G401.6 (cell line): ENCODE results near the gene CREB3L2.
"Not testable (repeated sequence)": the region's sequence is repeated elsewhere in the genome, so short reads cannot be mapped to it uniquely, and the experiment has no call there.

Experiments
- FAIRE-seq: peaks from 2 replicates; lab custom pipeline; 2012; peaks lifted over from hg19 to GRCh38; lab: Jason Lieb, UNC

Gene CREB3L2, protein sequence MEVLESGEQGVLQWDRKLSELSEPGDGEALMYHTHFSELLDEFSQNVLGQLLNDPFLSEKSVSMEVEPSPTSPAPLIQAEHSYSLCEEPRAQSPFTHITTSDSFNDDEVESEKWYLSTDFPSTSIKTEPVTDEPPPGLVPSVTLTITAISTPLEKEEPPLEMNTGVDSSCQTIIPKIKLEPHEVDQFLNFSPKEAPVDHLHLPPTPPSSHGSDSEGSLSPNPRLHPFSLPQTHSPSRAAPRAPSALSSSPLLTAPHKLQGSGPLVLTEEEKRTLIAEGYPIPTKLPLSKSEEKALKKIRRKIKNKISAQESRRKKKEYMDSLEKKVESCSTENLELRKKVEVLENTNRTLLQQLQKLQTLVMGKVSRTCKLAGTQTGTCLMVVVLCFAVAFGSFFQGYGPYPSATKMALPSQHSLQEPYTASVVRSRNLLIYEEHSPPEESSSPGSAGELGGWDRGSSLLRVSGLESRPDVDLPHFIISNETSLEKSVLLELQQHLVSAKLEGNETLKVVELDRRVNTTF

DNA sequence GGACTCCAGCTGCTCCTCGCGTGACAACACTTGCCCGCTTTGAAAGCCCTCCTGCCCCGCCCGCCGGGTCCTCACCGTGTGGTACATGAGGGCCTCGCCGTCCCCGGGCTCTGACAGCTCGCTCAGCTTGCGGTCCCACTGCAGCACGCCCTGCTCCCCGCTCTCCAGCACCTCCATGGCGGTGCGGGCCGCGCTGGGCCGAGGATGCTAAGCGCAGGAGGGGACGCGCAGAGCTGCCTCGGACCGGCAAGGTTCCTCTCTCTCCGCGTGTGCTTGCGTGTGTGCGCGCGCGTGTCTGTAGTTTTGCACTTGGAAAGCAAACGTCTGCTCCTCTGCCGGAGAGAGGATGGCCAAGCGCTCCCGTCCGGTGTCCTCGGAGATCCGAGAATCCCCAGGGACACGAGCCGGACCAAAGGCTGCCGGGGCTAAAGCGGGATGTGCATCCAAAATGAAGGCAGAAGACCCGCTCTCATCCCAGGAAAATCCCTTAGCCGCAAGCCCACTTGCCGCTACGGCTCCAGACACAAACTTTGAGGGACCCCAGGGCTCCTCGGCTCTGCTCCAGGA lies at the start of gene CREB3L2:
Gene CREB3L2, minus strand, starts transcription at position 558 of the 567 bp plus-strand sequence. Its CDS starts 381 bp downstream, at position 177.
- FAIRE-seq: no peak

DNA sequence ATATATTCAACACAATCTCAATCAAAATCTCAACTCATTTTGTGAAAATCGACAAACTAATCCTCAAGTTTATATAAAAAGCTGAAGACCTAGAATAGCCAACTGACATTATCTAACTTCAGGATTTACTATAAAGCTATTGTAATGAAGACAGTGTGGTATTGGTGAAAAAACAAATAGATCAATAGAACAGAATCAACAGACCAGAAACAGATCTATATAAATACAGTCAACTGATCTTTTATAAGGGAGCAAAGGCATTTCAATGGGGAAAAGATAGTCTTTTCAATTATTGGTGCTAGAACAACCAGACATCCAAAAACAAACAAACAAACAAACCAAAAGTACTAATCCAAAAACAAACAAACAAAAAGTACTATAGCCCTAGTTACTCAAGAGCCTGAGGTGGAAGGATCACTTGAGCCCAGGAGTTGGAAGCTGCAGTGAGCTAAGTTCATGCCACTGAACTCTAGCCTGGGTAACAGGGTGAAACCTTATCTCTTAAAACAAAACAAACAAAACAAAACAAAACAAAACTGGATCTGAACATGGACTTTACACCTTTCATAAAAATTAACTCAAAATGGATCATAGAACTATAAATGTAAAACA lies 47.7 kb upstream of the CREB3L2 start:
- no peak for FAIRE-seq

DNA sequence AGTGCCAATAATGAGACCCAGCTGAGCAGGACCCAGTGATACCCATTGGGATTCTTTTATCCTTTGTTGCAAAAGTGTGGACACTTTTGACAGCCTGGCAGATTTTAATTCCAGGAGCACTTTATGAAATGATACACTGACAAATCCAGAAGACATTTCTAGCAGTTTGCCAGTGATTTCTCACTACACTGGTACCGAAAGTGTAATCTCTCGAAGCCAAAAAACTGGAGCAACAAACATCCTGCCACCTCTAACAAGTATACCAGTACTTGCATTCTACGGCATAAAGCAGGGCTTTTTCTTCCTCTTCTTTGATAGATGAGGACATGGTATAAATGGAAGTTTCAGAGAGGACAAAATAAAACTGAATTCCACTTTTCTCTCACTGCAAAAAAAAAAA lies 46.0 kb upstream of the CREB3L2 start:
- FAIRE-seq: no peak

DNA sequence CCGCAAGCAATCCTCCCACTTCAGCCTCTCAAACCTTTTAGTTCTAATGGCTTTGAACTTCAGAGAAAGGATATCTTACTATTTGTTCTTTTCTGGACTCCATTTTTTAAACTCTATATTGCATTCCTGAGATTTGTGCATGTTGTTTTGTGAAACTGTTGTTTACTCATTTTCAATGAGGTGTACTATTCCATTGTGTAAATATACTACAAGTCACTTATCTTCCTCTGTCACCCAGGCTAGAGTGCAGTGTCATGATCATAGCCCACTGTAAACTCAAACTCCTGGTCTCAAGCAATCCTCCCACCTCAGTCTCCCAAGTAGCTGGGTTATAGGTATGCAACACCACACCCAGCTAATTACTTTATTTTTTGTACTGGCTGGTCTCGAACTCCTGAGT lies 43.0 kb upstream of the CREB3L2 start:
- no peak for FAIRE-seq

DNA sequence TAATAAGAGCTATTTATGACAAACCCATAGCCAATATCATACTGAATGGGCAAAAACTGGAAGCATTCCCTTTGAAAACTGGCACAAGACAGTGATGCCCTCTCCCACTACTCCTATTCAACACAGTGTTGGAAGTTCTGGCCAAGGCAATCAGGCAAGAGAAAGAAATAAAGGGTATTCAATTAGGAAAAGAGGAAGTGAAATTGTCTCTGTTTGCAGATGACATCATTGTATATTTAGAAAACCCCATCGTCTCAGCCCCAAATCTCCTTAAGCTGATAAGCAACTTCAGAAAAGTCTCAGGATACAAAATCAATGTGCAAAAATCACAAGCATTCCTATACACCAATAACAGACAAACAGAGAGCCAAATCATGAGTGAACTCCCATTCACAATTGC lies 38.2 kb upstream of the CREB3L2 start:
- FAIRE-seq: not testable (repeated sequence)

DNA sequence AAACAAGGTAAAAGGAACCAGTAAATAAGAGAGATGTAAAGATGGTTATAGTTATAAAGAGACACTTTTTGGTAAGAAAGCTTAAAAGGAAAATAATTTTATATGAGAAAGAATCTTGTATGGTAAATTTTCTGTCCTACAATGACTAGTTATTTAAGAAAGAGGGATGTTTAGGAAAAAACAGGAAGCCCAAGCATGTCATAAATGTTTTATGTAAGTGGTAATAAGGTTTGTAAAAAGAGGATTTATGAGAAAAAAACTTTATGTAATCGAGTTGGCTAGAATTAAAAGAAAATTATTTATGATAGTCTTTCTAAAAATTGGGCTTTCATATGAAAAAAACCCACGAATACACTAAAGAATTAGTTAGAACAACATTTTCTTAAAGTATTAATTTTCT lies 34.2 kb upstream of the CREB3L2 start:
- FAIRE-seq: no peak

DNA sequence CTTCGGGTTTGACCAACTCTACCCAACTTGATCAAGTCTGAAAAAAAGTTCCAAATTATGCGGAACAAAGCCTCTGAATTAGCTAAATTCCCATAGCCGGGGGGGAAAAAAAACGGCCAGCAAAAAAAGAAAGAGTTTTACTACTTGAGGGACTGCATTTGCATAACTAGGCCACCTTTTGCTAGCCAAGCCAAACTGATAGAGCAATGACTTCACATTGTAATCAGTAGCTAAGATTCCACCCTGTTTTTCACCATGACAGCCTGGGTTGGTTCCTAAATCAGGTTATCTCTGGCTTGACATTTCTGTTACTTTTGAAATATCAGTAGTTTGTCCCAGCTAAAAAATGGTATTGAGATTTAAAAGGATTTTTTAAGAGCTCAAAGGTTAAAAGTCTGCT lies 31.4 kb upstream of the CREB3L2 start:
- FAIRE-seq: no peak

DNA sequence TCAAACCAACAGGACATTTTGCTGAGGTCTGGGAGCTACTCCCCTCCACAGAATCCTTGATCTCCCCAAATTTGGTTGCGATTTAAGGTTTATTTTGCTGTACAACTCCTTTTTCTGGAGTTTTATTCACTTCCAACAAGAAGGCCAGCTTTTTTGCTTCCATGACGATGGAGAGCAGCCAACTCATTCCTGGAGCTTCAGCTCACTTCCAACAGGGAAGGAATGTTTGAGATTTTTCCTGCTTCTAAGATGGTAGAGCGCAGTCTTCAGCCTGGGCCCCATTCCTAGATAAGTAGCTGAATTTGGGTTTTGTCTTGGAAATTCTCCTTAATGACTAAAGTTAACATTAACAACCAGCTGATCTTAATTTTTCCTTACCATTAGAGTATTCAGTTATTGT lies 30.9 kb upstream of the CREB3L2 start:
- no peak for FAIRE-seq

DNA sequence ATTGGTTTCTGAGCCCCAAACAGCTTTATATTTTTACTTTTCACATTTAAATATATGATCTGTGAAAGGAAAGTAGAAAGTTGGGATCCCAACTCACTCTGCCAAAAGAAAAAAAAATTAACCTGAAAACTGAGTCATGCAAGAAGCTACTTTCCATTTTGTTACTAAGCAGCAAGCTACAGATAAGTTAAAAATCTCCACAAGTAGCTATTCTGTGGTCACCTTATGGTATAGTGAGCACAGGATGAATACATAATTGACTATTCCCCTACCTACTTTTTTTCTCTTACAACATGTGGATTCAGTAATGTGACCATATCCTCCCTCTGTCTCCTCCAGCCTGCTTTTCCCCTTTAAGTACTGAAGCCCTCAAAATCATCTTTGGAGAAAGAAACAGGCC lies 30.3 kb upstream of the CREB3L2 start:
- FAIRE-seq: no peak

DNA sequence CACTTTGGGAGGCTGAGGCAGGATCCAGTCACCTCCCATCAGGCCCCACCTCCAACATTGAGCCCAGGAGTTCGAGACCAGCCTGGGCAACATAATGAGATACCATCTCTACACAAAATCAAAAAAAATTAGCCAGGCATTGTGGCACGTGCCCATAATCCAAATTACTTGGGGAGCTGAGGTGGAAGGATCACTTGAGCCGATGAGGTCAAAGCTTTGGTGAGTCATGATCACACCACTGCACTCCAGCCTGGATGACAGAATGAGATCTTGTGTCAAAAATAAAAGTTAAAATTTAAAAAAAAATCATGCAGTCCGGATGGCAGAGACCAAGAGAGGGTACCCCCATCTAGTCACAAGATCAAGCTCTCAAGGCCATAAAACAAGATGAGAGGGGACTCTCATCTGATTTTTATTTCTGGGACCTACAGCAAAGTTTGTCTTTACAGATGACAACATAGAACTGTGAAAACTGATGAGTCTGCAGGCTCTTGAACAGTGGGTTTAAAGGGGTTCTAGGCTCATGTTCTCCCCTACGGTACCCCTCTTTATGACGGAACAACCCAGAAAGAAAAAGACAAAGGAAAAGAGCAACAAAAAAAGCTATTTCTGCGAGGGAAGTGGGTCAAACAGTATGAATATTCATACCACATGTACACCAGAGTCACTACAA lies 28.9 kb upstream of the CREB3L2 start:
- FAIRE-seq: no peak

DNA sequence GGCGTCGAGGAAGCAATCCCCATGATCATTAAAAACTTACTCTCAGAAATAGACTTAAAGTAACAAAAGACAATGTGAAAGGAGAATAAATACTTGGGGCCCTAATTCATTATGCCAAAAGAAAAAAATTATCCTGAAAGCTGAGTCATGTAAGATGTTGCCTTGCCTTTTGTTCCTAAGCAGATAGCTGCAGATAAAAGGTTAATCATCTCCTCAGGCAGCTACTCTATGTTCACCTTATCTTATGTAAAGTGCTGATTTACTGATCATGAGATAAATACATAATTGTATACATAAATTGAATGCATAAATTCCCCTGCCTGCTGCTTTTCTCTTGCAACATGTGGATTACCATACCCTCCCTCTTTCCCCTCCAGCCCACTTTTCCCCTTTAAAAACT lies 28.1 kb upstream of the CREB3L2 start:
- no peak for FAIRE-seq

DNA sequence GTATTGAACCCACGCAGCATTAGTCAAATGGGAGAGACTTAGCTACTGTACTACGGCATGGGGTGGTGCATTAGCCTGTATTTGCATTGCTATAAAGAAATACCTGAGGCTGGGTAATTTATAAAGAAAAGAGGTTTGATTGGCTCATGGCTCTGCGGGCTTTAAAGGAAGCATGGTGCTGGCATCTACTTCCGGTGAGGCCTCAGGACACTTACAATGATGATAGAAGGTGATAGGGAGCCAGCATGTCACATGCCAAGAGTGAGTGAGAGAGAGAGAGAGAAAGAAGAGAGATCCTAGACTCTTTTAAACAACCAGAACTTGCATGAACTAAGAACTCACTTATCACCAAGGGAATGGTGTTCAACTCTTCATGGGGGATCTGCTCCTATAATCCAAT lies 27.2 kb upstream of the CREB3L2 start:
- no peak for FAIRE-seq

DNA sequence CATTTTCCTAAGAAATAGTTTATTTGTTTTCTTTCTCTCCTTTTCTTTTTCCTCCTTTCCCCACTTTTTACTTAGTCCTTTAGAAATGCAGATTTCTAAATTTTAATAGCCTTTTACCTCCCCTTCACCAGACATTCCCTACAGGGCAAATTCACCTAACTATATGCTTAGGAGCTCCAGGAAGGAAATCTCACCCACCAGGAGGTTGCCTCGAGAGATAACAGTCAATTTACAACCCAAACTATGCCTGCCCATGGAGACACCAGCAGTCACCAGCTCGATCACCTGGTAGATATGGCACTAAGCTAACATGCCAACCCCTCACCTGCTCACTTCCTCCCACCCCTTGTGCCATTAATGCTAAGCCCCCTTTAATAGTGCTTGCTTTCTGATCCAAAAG lies 25.2 kb upstream of the CREB3L2 start:
- no peak for FAIRE-seq

DNA sequence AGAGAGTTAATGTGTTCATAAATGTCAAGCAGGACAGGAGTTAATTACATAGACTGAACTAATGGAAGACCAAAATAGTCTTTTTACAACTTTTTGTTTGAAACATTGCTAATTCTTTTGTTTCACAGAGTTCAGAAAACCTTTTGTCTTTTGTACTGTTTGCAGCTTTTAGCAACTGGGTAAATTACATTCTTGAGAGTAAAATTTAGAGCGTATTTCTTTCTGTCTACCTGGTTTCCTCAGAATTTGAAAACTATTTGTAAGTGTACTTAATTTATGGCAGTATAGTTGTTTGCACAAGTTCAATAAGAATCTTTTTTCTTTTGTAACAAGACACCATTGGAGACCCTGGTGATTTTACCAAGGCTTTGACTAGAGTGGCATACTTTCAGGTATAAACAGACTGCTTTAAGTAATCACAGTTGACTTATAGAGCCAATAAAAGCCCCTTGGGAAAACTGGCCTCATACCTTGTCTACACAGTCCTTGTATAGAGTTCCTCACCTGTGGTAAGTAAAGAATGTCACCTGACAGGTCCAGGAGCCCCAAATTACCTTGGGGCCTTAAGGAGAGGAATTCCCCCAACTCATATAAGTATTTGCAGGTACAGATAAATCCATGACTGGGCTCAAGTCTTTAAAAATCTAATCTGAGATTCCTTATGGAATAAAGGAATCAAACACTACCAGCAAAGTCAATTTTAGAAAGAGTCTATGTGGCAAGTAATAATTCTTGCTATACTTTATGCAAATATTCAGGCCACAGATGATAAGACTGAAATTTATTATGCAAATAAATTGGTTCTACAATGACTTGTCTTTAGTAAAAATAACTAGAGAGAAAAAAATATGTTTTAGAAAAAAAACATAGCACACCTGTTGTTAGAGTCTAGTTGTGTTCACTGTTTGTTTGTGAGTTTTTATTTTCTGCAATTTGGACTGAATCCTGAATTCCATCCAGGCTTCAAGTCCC lies 23.6 kb upstream of the CREB3L2 start:
- FAIRE-seq: no peak

DNA sequence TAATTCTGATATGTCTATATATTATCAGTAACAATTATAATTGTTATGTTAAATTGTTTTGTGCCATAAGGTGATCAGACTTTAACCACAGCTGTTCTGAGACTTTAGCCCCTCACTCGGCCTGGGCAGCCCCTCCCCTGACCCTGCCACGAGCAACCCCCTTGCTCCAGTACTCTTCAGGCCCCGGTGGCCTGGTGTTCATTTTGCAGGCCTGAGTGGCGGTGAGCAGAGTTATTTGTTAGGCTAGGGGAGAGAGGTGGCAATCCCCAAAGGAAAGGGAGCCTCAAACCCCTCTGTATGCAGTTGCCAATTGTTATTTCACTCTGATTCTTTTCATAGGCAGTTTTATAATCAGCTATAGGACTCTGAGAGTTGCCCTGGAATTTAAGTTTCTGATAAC lies 22.9 kb upstream of the CREB3L2 start:
- FAIRE-seq: no peak

DNA sequence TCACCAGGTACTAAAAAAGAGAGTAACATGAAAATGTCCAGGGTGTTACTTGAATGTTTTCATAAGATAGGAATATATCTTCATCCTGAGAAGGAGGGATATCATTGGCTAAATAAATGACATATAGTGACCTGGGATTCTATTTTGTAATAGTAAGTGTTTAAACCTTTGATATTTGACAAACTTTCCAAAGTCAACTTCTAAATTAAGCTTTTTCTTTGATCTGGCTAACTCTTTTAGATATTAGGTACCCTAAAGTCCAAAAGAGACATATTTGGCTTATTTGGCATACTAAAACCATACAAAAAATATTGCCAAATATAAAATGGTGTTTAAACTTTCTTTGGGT lies 22.4 kb upstream of the CREB3L2 start:
- no peak for FAIRE-seq

DNA sequence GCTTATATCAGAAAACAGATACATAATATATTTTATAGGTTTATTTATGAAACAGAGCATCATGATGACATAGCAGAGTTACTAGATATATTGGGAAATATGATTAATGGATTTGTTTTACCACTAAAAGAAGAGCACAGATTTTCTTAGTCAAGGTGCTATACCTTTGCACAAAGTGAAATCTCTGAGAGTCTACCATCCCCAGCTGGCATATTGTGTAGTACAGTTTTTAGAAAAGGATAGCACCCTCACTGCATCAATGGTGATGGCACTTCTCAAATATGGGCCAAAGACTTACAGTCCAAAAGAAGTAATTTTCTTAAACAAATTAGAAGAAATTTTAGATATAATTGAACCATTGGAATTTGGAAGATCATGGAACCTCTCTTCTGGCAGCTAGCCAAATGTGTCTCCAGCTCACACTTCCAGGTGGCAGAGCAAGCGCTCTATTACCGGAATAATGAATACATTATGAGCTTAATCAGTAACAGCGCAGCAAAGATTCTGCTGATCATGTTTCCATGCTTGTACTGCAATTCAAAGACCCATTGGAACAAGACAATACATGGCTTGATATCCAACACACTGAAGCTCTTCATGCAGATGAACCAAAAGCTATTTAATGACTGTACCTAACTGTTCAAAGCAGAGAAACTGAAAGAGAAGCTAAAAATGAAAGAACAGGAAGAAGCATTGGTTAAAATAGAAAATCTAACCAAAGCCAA lies 21.9 kb upstream of the CREB3L2 start:
- FAIRE-seq: no peak

DNA sequence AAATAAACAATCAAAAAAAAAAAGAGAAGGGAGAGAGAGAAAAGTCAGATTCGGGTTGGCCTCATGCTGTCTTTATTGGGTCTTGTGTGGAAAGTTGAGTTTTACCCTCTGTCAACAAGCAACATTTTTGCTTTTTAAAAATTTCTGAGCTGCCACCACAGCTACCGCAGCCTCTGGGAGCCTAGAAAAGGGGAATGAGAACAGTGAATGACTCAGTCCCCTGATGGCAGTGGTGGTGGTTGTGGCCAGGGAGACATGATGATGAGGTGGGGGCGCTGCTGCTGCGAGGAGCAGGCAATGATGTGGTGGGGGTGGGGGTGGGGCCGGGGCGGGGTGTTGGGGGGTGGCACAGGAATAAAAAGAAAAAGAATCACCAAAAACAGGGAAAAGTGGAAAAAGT lies 20.0 kb upstream of the CREB3L2 start:
- FAIRE-seq: no peak

DNA sequence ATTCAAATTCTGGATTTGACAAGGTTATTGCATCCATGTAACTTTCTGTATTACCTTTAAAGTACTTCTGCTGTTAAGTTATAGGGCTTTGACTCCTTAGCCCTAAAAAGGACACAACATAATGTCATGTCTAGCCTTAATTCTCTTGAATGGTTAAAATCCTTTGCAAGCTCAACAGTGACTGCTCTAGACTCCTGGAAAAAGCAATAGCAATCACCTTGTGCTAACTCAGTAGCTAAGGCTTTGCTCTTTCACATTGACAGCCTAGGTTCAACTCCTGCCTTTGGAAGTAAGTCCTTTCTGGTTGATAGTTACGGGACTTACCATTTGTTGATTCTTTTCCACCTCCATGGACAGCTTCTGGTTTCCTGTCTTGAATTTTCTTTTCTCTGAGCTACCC lies 16.1 kb upstream of the CREB3L2 start:
- no peak for FAIRE-seq

DNA sequence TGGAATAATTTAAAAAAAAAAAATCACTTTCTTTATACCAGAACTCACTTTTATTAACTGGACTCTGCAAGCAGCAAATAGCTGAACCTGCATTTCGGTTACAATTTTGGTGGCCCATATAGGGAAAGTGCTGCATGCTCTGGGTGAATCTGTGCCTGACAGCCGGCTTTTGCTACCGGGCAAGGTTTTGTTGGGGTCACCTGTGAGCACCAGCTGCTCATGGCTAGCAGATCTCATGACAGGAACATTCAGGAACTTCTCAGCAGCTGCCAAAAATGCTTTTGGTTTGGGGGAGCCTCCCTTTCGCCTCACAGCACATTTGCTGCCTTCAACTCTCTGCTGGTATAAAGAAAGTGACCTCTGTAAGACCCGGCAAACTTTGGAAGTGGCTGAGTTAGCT lies 13.2 kb upstream of the CREB3L2 start:
- no peak for FAIRE-seq

DNA sequence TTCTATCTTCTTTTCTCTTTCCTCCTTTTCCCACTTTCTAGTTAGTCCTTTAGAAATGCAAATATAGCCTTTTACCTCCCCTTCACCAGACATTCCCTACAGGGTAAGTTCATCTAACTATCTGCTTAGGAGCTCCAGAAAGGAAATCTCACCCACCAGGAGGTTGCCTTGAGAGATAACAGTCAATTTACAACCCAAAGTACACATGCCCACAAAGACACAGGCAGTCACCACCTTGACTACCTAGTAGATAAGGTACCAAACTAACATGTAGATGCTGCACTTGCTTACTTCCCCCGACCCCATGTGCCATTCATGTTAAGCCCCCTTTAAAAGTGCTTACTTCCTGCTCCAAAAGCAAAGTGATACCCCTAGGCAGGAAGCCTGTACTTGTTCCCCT lies 12.8 kb upstream of the CREB3L2 start:
- no peak for FAIRE-seq
